GM12878 (cell line): Measurements from ENCODE around the gene SRD5A2. TPM values are rescaled to one million over a fixed set of nuclear protein-coding genes. Genes with fewer than 3 reads are reported as not detected.

Source experiments
- ATAC-seq: fragments of 200-7000 bp; cut with Tn5 transposase; 3 replicates; pipeline ENCODE4 v1.9.1; 2020; ENCODE audit warnings: mild to moderate bottlenecking, moderate library complexity
- BruUV-seq: library from RNA; stranded (reverse); fragments of 400-500 nt; replicated peaks from 2 replicates; lab custom pipeline; 2021; lab: Mats Ljungman, UMichigan
- CTCF ChIA-PET: fragments of 300-600 bp; sonication (Branson Sonifier 250); formaldehyde crosslinking; extraction: SDS; loops from one replicate; lab custom pipeline; 2021; ENCODE audit warnings: inconsistent platforms; lab: Yijun Ruan, JAX
- POLR2A ChIA-PET: fragments of 350-600 bp; formaldehyde crosslinking; extraction: SDS; loops from one replicate; lab custom pipeline; 2021; ENCODE audit warnings: inconsistent platforms; lab: Charles Lee
- RAD21 ChIA-PET: fragments of 300-600 bp; sonication (Branson Sonifier 250); formaldehyde crosslinking; loops from one replicate; lab custom pipeline; 2023; ENCODE audit warnings: antibody characterized with exemption; ENCODE audit not compliant: unreplicated experiment; lab: Charles Lee
- SMC1A ChIA-PET: fragments of 300-600 bp; sonication (Branson Sonifier 250); formaldehyde crosslinking; loops from one replicate; lab custom pipeline; 2023; ENCODE audit not compliant: unreplicated experiment, uncharacterized antibody; lab: Charles Lee
- DNase-seq: peaks from one replicate; pipeline ENCODE4 v3.0.0-alpha.2; 2011; ENCODE audit warnings: low read depth, low spot score
- FAIRE-seq: peaks from 3 replicates; lab custom pipeline; 2011; peaks lifted over from hg19 to GRCh38; lab: Jason Lieb, UNC
- H2AFZ ChIP-seq: 2 replicates; pipeline ENCODE4 v1.6.0; 2011; ENCODE audit warnings: low read depth, low read length, control low read depth; ENCODE audit not compliant: control insufficient read depth
- H3K27ac ChIP-seq: 2 replicates; pipeline ENCODE4 v1.5.1; 2011; ENCODE audit warnings: control low read depth; ENCODE audit not compliant: control insufficient read depth, insufficient read depth
- H3K27me3 ChIP-seq, 2 experiments: replicated peaks in 1 of 2; 2 replicates each; pipeline versions ENCODE4 v1.6.0 to v1.6.1; 2011; ENCODE audit warnings: low read length in 1 of 2; ENCODE audit not compliant: control insufficient read depth in 2 of 2, insufficient read depth in 2 of 2
- H3K36me3 ChIP-seq, 2 experiments: 2 replicates each; pipeline ENCODE4 v1.5.1; 2011; ENCODE audit warnings: low read length in 1 of 2; ENCODE audit not compliant: control insufficient read depth in 2 of 2, insufficient read depth in 2 of 2
- H3K4me1 ChIP-seq: 2 replicates; pipeline ENCODE4 v1.6.1; 2011; ENCODE audit warnings: mild to moderate bottlenecking, low read length, moderate library complexity, mixed read lengths; ENCODE audit not compliant: control insufficient read depth, insufficient read depth
- H3K4me2 ChIP-seq: 2 replicates; pipeline ENCODE4 v1.6.0; 2011; ENCODE audit warnings: control low read depth; ENCODE audit not compliant: control insufficient read depth, insufficient read depth
- H3K4me3 ChIP-seq: fragments of 200-600 bp; sonication (generic); 2 replicates; pipeline ENCODE4 v1.5.1; 2016
- H3K79me2 ChIP-seq: 2 replicates; pipeline ENCODE4 v1.6.0; 2011; ENCODE audit warnings: low read length; ENCODE audit not compliant: control insufficient read depth, insufficient read depth
- H3K9ac ChIP-seq: 2 replicates; pipeline ENCODE4 v1.8.0; 2011; ENCODE audit warnings: low read length, control low read depth, mixed read lengths; ENCODE audit not compliant: control insufficient read depth, insufficient read depth
- H3K9me3 ChIP-seq: replicated peaks from 3 replicates; pipeline ENCODE4 v1.5.1; 2011; ENCODE audit warnings: mild to moderate bottlenecking, low read length; ENCODE audit not compliant: control insufficient read depth, insufficient read depth
- H4K20me1 ChIP-seq: 2 replicates; pipeline ENCODE4 v1.6.0; 2011; ENCODE audit not compliant: control insufficient read depth, insufficient read depth
- CBX5 ChIP-seq: sonication (generic); IDR thresholded peaks from 2 replicates; pipeline ENCODE4 v1.6.1; 2016; ENCODE audit warnings: low read depth, moderate library complexity, mild to moderate bottlenecking, inconsistent platforms
- FOXK2 ChIP-seq: fragments of 450-650 bp; IDR thresholded peaks from 2 replicates; pipeline ENCODE4 v1.6.1; 2017; ENCODE audit warnings: mild to moderate bottlenecking, moderate library complexity
- IRF4 ChIP-seq: IDR thresholded peaks from 2 replicates; pipeline ENCODE4 v1.6.1; 2011; ENCODE audit warnings: low read depth, low read length
- MXI1 ChIP-seq: fragments of 150-350 bp; IDR thresholded peaks from 2 replicates; pipeline ENCODE4 v1.6.1; 2011; ENCODE audit warnings: low read depth, mild to moderate bottlenecking, inconsistent platforms, low read length, improper control_type of control experiment
- NR2C2 ChIP-seq: IDR thresholded peaks from 2 replicates; pipeline ENCODE4 v1.6.1; 2011; ENCODE audit warnings: borderline replicate concordance, low read depth; ENCODE audit not compliant: control insufficient read depth, insufficient read length
- POLR2AphosphoS5 ChIP-seq: IDR thresholded peaks from 2 replicates; pipeline ENCODE4 v1.6.1; 2011; ENCODE audit warnings: mild to moderate bottlenecking, low read length, inconsistent platforms
- RBBP5 ChIP-seq: fragments of 200-600 bp; sonication (generic); conservative IDR thresholded peaks from 2 replicates; pipeline ENCODE4 v1.6.1; 2016
- ZNF207 ChIP-seq: fragments of 450-650 bp; IDR thresholded peaks from 2 replicates; pipeline ENCODE4 v1.6.1; 2014; ENCODE audit warnings: antibody characterized with exemption, mild to moderate bottlenecking, borderline replicate concordance
- WGBS: methylation state at CpG from one replicate; pipeline ENCODE4 v1.1.6; 2016; ENCODE audit warnings: low lambda C conversion rate; ENCODE audit not compliant: insufficient replicate concordance, insufficient coverage; ENCODE audit errors: missing lambda C conversion rate; 5-methylcytosine and 5-hydroxymethylcytosine counted together
- in situ Hi-C: fragments of 300-500 bp; cut with MboI; formaldehyde crosslinking; loops from 9 replicates; pipeline ENCODE4 v1.14.3; 2018; ENCODE audit warnings: mixed read lengths
- intact Hi-C: fragments of 100-400 bp; cut with micrococcal nuclease; formaldehyde crosslinking; loops from one replicate; pipeline ENCODE4 v1.14.2; 2022; ENCODE audit not compliant: unreplicated experiment
- polyA plus RNA-seq, 11 experiments: library from polyadenylated mRNA; depleted of rRNA in 4 of 11; unstranded in 6 of 11; stranded (reverse) in 5 of 11; fragments of >200 nt; fragmentation: Nextera tagmentation in 4 of 11; fragmentation: Illumina TruSeq in 1 of 11; extraction: Ambion mirVana in 4 of 11; extraction: Trizol in 1 of 11; gene quantifications; 1 replicate in 1 of 11; 2 replicates in 10 of 11; pipeline versions ENCODE4 v1.2.1 to v1.2.3, GENCODE V29; 2011 to 2016; ENCODE audit warnings: inconsistent platforms in 2 of 11, missing spikeins in 2 of 11, low read depth in 1 of 11
- total RNA-seq, 4 experiments: library from RNA; depleted of rRNA in 3 of 4; stranded (reverse); fragments of >200 nt in 3 of 4; fragmentation: Illumina TruSeq in 1 of 4; extraction: Trizol in 1 of 4; gene quantifications; 2 replicates each; pipeline versions ENCODE4 v1.2.1 to v1.2.3, GENCODE V29; 2013 to 2021
- TF ChIP-seq, protein P1 (sequence below): fragments of 450-650 bp; conservative IDR thresholded peaks from 2 replicates; pipeline ENCODE4 v1.6.1; 2017; ENCODE audit warnings: mild to moderate bottlenecking, moderate library complexity
- TF ChIP-seq, protein P2 (sequence below): fragments of 450-650 bp; IDR thresholded peaks from 2 replicates; pipeline ENCODE4 v1.6.1; 2016; ENCODE audit warnings: mild to moderate bottlenecking
- TF ChIP-seq, protein P3 (sequence below): fragments of 450-650 bp; IDR thresholded peaks from 2 replicates; pipeline ENCODE4 v1.6.1; 2017; ENCODE audit warnings: antibody characterized with exemption, mild to moderate bottlenecking, moderate library complexity

SRD5A2 gene
- total and polyA plus RNA-seq, 10 of the 15 experiments (the other 5 are each of a cell fraction or from before 2014, with no cell fraction given) = 0.01 TPM; not detected in 7

DNA sequence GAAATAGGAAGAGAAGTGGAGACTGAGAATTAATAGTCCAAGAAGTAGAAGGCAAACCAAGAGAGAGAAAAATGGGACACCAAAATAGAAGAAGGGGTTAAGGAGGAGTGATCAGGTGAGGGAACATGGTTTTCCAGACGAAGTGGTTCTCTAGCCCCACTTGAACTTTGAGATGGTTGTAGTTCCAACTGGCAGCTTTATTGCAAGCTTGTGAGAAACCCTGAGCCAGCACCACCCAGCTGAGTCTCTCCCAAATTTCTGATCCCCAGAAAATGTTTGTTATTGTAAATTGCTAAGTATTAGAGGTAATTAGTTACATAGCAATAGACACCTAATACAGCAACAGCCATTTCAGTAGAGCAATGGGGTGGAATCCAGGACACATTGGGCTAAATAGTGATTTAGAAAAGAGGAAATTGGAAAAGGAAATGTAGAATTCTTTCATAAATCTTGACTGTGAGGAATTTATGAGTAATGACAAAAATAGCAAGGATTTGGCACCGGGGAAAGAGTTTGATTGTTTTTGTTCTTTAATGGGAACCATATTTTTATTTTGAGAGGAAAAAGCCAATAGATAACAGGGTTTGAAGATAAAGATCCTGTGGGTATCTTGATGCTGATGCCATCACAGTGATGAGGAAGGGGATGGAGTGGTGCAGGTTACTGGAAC, 104.1 kb downstream of the SRD5A2 start:
- ChIA-PET RAD21 (no interaction called here), POLR2A (no interaction called here), CTCF (interaction anchor here (0.7 to 1.1 kb wide), 2 partner anchors 47 to 69 kb away, joined by 3 read pairs; no protein-coding TSS in a partner anchor), SMC1A (no interaction called here)
- in situ Hi-C loops (no loop called here), intact Hi-C loops (no loop called here)
- H3K79me2 ChIP-seq = no peaks in the 10 kb centered on the region
- no peak overlapping the region for H3K4me3 ChIP-seq
- H3K9ac ChIP-seq = no peak overlapping the region
- no peaks in the 10 kb centered on the region for H3K9me3 ChIP-seq
- no peaks in the 10 kb centered on the region for H3K4me1 ChIP-seq
- no peak for FAIRE-seq
- no TSS peak for BruUV-seq
- no peaks in the 10 kb centered on the region for H4K20me1 ChIP-seq
- TF ChIP-seq CBX5 = no peak
- H3K27me3 ChIP-seq = peaks cover 0 to 6% of the 10 kb centered on the region in 2 experiments; a peak in 3 of 4 replicates
- no peak overlapping the region for H2AFZ ChIP-seq
- no peaks in the 10 kb centered on the region for H3K36me3 ChIP-seq
- WGBS = 41% methylated on average over 2 of the region's 2 CpGs
- DNase-seq = no peak
- no peak for ATAC-seq
- no peak overlapping the region for H3K4me2 ChIP-seq
- H3K27ac ChIP-seq = no peak overlapping the region

DNA sequence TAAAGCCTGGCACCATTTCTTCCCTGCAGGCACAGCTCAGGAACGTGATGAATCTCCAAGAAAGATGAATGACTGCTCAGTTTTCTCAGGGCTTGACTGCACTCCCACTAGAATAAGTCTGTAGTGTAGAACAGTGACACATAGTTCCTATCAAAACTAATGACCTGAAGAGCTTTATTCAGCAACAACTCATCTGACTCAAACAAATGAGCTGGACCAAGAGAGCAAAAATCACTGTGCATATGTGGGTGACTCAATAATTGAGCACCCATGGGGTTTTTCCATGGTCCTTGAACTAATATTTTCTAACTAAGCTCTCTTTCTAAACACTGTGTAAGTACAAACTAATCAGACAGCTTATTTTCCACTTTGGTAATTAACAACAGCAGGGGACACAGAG, 105.0 kb downstream of the SRD5A2 start:
- FAIRE-seq = no peak
- no peaks in the 10 kb centered on the region for H3K36me3 ChIP-seq
- POLR2A ChIA-PET = no interaction called here
- no peak overlapping the region for H2AFZ ChIP-seq
- H3K79me2 ChIP-seq = no peaks in the 10 kb centered on the region
- in situ Hi-C loops (no loop called here), intact Hi-C loops (no loop called here)
- no peak overlapping the region for H3K4me2 ChIP-seq
- no TSS peak for BruUV-seq
- H4K20me1 ChIP-seq = no peaks in the 10 kb centered on the region
- H3K4me1 ChIP-seq = no peaks in the 10 kb centered on the region
- H3K4me3 ChIP-seq = no peak overlapping the region
- H3K27ac ChIP-seq = no peak overlapping the region
- RAD21 ChIA-PET = no interaction called here
- ATAC-seq = no peak
- TF ChIP-seq NR2C2 = no peak
- TF ChIP-seq, protein P1, sequence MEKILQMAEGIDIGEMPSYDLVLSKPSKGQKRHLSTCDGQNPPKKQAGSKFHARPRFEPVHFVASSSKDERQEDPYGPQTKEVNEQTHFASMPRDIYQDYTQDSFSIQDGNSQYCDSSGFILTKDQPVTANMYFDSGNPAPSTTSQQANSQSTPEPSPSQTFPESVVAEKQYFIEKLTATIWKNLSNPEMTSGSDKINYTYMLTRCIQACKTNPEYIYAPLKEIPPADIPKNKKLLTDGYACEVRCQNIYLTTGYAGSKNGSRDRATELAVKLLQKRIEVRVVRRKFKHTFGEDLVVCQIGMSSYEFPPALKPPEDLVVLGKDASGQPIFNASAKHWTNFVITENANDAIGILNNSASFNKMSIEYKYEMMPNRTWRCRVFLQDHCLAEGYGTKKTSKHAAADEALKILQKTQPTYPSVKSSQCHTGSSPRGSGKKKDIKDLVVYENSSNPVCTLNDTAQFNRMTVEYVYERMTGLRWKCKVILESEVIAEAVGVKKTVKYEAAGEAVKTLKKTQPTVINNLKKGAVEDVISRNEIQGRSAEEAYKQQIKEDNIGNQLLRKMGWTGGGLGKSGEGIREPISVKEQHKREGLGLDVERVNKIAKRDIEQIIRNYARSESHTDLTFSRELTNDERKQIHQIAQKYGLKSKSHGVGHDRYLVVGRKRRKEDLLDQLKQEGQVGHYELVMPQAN = no peak
- no peak for TF ChIP-seq POLR2AphosphoS5
- no peak for TF ChIP-seq ZNF207
- TF ChIP-seq, protein P2, sequence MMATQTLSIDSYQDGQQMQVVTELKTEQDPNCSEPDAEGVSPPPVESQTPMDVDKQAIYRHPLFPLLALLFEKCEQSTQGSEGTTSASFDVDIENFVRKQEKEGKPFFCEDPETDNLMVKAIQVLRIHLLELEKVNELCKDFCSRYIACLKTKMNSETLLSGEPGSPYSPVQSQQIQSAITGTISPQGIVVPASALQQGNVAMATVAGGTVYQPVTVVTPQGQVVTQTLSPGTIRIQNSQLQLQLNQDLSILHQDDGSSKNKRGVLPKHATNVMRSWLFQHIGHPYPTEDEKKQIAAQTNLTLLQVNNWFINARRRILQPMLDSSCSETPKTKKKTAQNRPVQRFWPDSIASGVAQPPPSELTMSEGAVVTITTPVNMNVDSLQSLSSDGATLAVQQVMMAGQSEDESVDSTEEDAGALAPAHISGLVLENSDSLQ = no peak
- TF ChIP-seq FOXK2 = no peak
- TF ChIP-seq MXI1 = no peak
- TF ChIP-seq, protein P3, sequence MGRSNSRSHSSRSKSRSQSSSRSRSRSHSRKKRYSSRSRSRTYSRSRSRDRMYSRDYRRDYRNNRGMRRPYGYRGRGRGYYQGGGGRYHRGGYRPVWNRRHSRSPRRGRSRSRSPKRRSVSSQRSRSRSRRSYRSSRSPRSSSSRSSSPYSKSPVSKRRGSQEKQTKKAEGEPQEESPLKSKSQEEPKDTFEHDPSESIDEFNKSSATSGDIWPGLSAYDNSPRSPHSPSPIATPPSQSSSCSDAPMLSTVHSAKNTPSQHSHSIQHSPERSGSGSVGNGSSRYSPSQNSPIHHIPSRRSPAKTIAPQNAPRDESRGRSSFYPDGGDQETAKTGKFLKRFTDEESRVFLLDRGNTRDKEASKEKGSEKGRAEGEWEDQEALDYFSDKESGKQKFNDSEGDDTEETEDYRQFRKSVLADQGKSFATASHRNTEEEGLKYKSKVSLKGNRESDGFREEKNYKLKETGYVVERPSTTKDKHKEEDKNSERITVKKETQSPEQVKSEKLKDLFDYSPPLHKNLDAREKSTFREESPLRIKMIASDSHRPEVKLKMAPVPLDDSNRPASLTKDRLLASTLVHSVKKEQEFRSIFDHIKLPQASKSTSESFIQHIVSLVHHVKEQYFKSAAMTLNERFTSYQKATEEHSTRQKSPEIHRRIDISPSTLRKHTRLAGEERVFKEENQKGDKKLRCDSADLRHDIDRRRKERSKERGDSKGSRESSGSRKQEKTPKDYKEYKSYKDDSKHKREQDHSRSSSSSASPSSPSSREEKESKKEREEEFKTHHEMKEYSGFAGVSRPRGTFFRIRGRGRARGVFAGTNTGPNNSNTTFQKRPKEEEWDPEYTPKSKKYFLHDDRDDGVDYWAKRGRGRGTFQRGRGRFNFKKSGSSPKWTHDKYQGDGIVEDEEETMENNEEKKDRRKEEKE = no peak
- TF ChIP-seq RBBP5 = no peak
- no peak for TF ChIP-seq IRF4
- TF ChIP-seq, all 136 proteins: peak for 0
- ChIA-PET SMC1A (no interaction called here), CTCF (interaction anchor here (1.1 kb wide), 1 partner anchor 47 kb away, joined by 3 read pairs; no protein-coding TSS in a partner anchor)
- DNase-seq = no peak
- H3K9ac ChIP-seq = no peak overlapping the region
- H3K9me3 ChIP-seq = no peaks in the 10 kb centered on the region
- 0% methylated on average over 1 of the region's 1 CpG for WGBS
- H3K27me3 ChIP-seq = peaks cover 0 to 6% of the 10 kb centered on the region in 2 experiments; a peak in 3 of 4 replicates
